H9 (cell line): ENCODE data around the gene PHF12. TPM values are rescaled to one million over a fixed set of nuclear protein-coding genes. Genes with fewer than 3 reads are reported as not detected.

ENCODE experiments used
- DNase-seq: peaks from one replicate; pipeline ENCODE4 v3.0.0-alpha.2; 2017
- H2AFZ ChIP-seq: one replicate; pipeline ENCODE4 v1.6.1; 2013; ENCODE audit warnings: mild to moderate bottlenecking, low read length, control low read depth, moderate library complexity
- H2AK5ac ChIP-seq: 2 replicates; pipeline ENCODE4 v1.6.1; 2013; ENCODE audit warnings: low read length, control low read depth, mixed read lengths; ENCODE audit not compliant: insufficient read length
- H2BK120ac ChIP-seq: one replicate; pipeline ENCODE4 v1.6.1; 2013; ENCODE audit warnings: low read depth, mild to moderate bottlenecking, low read length, control low read depth, inconsistent platforms; ENCODE audit not compliant: poor library complexity, severe bottlenecking
- H2BK12ac ChIP-seq: 2 replicates; pipeline ENCODE4 v1.6.1; 2013; ENCODE audit warnings: low read length, control low read depth, mixed read lengths, low read depth; ENCODE audit not compliant: insufficient read length
- H2BK15ac ChIP-seq: 2 replicates; pipeline ENCODE4 v1.6.1; 2013; ENCODE audit warnings: low read depth, low read length, control low read depth
- H2BK20ac ChIP-seq: one replicate; pipeline ENCODE4 v1.6.1; 2013; ENCODE audit warnings: low read depth, mild to moderate bottlenecking, low read length, control low read depth, inconsistent platforms; ENCODE audit not compliant: poor library complexity, severe bottlenecking
- H2BK5ac ChIP-seq: 2 replicates; pipeline ENCODE4 v1.6.1; 2013; ENCODE audit warnings: low read length, control low read depth, mixed read lengths; ENCODE audit not compliant: insufficient read length
- H3K14ac ChIP-seq: 2 replicates; pipeline ENCODE4 v1.6.1; 2013; ENCODE audit warnings: low read length, control low read depth; ENCODE audit not compliant: insufficient read depth
- H3K18ac ChIP-seq: 2 replicates; pipeline ENCODE4 v1.6.1; 2013; ENCODE audit warnings: low read depth, mild to moderate bottlenecking, mixed read lengths, low read length, control low read depth; ENCODE audit not compliant: insufficient read length
- H3K23ac ChIP-seq: 2 replicates; pipeline ENCODE4 v1.6.1; 2013; ENCODE audit warnings: low read length, control low read depth, mixed read lengths, low read depth; ENCODE audit not compliant: insufficient read length
- H3K23me2 ChIP-seq: 2 replicates; pipeline ENCODE4 v1.6.1; 2013; ENCODE audit warnings: low read depth, mild to moderate bottlenecking, mixed read lengths, low read length, control low read depth; ENCODE audit not compliant: insufficient read length, poor library complexity, severe bottlenecking
- H3K27ac ChIP-seq: 2 replicates; pipeline ENCODE4 v1.5.1; 2013; ENCODE audit warnings: low read length, control low read depth, mixed read lengths, low read depth; ENCODE audit not compliant: insufficient read length
- H3K27me3 ChIP-seq: 2 replicates; pipeline ENCODE4 v1.6.1; 2013; ENCODE audit warnings: low read length, control low read depth, inconsistent platforms; ENCODE audit not compliant: insufficient read depth
- H3K4ac ChIP-seq: 2 replicates; pipeline ENCODE4 v1.6.1; 2013; ENCODE audit warnings: low read depth, mild to moderate bottlenecking, control low read depth, inconsistent platforms, low read length, moderate library complexity
- H3K4me1 ChIP-seq: 2 replicates; pipeline ENCODE4 v1.6.1; 2013; ENCODE audit warnings: low read length, control low read depth, inconsistent platforms; ENCODE audit not compliant: insufficient read depth
- H3K4me2 ChIP-seq: 2 replicates; pipeline ENCODE4 v1.6.1; 2013; ENCODE audit warnings: low read length, control low read depth, mixed read lengths; ENCODE audit not compliant: insufficient read length, insufficient read depth
- H3K56ac ChIP-seq: 2 replicates; pipeline ENCODE4 v1.6.1; 2013; ENCODE audit warnings: low read depth, mild to moderate bottlenecking, mixed read lengths, low read length, control low read depth; ENCODE audit not compliant: insufficient read length
- H3K79me1 ChIP-seq: 2 replicates; pipeline ENCODE4 v1.6.1; 2013; ENCODE audit warnings: low read depth, mild to moderate bottlenecking, moderate library complexity, low read length, control low read depth, inconsistent platforms; ENCODE audit not compliant: insufficient read depth, poor library complexity, severe bottlenecking
- H3K79me2 ChIP-seq: 2 replicates; pipeline ENCODE4 v1.6.1; 2013; ENCODE audit warnings: low read length, control low read depth, inconsistent platforms; ENCODE audit not compliant: insufficient read depth
- H3K9ac ChIP-seq: 2 replicates; pipeline ENCODE4 v1.6.1; 2013; ENCODE audit warnings: low read length, control low read depth, mixed read lengths; ENCODE audit not compliant: insufficient read length; ENCODE audit errors: extremely low read depth
- H3K9me3 ChIP-seq: one replicate; pipeline ENCODE4 v1.6.1; 2013; ENCODE audit warnings: low read depth, low read length, inconsistent platforms; ENCODE audit not compliant: control insufficient read depth
- H3T11ph ChIP-seq: one replicate; pipeline ENCODE4 v1.6.1; 2013; ENCODE audit warnings: mild to moderate bottlenecking, low read length, control low read depth, inconsistent platforms
- H4K20me1 ChIP-seq: one replicate; pipeline ENCODE4 v1.6.1; 2013; ENCODE audit not compliant: control insufficient read depth, insufficient read length, insufficient read depth
- H4K5ac ChIP-seq: 2 replicates; pipeline ENCODE4 v1.6.1; 2013; ENCODE audit warnings: low read depth, mild to moderate bottlenecking, mixed read lengths, low read length, control low read depth; ENCODE audit not compliant: insufficient read length
- H4K8ac ChIP-seq: replicated peaks from 2 replicates; pipeline ENCODE4 v1.6.1; 2013; ENCODE audit warnings: low read length, control low read depth, mixed read lengths, low read depth; ENCODE audit not compliant: insufficient read length
- H4K91ac ChIP-seq: 2 replicates; pipeline ENCODE4 v1.6.1; 2013; ENCODE audit warnings: low read depth, mild to moderate bottlenecking, moderate library complexity, mixed read lengths, low read length, control low read depth; ENCODE audit not compliant: insufficient read length
- H3K27ac Mint-ChIP-seq, 3 experiments: 2 replicates in 2 of 3; 3 replicates in 1 of 3; pipeline ENCODE4 v1.8.0; 2020 to 2021; ENCODE audit warnings: mixed read lengths in 3 of 3, mild to moderate bottlenecking in 1 of 3, moderate library complexity in 1 of 3
- H3K27me3 Mint-ChIP-seq: 2 replicates; pipeline ENCODE4 v1.8.0; 2021; ENCODE audit warnings: low read depth, mild to moderate bottlenecking, moderate library complexity, mixed read lengths
- H3K36me3 Mint-ChIP-seq, 3 experiments: 2 replicates in 2 of 3; 3 replicates in 1 of 3; pipeline ENCODE4 v1.8.0; 2020 to 2021; ENCODE audit warnings: low read depth in 3 of 3, mixed read lengths in 3 of 3; ENCODE audit not compliant: insufficient read depth in 1 of 3
- H3K4me1 Mint-ChIP-seq, 2 experiments: 2 replicates each; pipeline ENCODE4 v1.8.0; 2020; ENCODE audit warnings: mixed read lengths in 2 of 2
- H3K4me3 Mint-ChIP-seq, 2 experiments: 2 replicates in 1 of 2; 3 replicates in 1 of 2; pipeline ENCODE4 v1.8.0; 2020 to 2021; ENCODE audit warnings: mild to moderate bottlenecking in 2 of 2, mixed read lengths in 2 of 2, moderate library complexity in 1 of 2
- H3K9me3 Mint-ChIP-seq, 2 experiments: 2 replicates in 1 of 2; 3 replicates in 1 of 2; pipeline ENCODE4 v1.8.0; 2020; ENCODE audit warnings: mild to moderate bottlenecking in 2 of 2, mixed read lengths in 2 of 2, moderate library complexity in 1 of 2
- WGBS: extraction: QIAGEN DNeasy Blood & Tissue Kit; methylation state at CpG from one replicate; pipeline ENCODE4 v1.1.7; 2013; ENCODE audit warnings: missing lambda C conversion rate, low lambda C conversion rate, mixed read lengths; ENCODE audit not compliant: insufficient read length; ENCODE audit errors: extremely low coverage; 5-methylcytosine and 5-hydroxymethylcytosine counted together
- total RNA-seq: library from RNA; stranded (reverse); gene quantifications from 2 replicates; pipeline ENCODE4 v1.2.1, GENCODE V29; 2021
- TF ChIP-seq, protein P1 (sequence below): fragments of 200-600 bp; sonication (generic); conservative IDR thresholded peaks from 3 replicates; pipeline ENCODE4 v1.8.0; 2021; ENCODE audit warnings: antibody characterized with exemption, mild to moderate bottlenecking

Gene PHF12
- total RNA-seq, 1 experiment from 2014 or later = 62.1 TPM

DNA sequence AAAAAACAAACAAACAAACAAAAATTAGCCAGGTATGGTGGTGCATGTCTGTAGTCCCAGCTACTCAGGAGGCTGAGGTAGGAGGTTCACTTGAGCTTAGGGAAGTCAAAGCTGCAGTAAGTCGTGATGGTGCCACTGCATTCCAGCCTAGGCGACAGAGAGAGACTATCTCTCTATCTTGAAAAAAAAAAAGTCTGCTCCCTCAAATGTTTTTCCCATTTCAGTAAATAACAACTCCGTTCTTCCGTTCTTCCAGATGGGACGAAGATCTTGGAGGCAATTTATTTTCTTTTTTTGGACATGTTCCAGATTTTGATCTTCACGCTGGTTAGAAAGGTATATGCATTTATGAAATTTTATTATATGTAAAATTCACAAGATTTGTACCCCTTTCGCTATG, 77.5 kb downstream of the PHF12 start:
- Histone ChIP-seq H3K27me3 (no peaks in the 10 kb centered on the region), H3K79me1 (no peaks in the 10 kb centered on the region), H3T11ph (no peak overlapping the region), H4K8ac (no peak overlapping the region), H4K20me1 (no peaks in the 10 kb centered on the region), H3K18ac (no peak overlapping the region), H2BK20ac (no peak overlapping the region), H2AFZ (no peak overlapping the region), H3K4me1 (no peaks in the 10 kb centered on the region), H4K5ac (no peak overlapping the region), H2BK15ac (no peak overlapping the region), H3K23ac (no peak overlapping the region), H3K9ac (no peak overlapping the region), H3K79me2 (no peaks in the 10 kb centered on the region), H2BK120ac (no peak overlapping the region), H3K23me2 (no peaks in the 10 kb centered on the region), H3K4me2 (no peak overlapping the region), H3K9me3 (no peaks in the 10 kb centered on the region), H4K91ac (no peak overlapping the region), H2AK5ac (no peak overlapping the region), H3K4ac (no peak overlapping the region), H3K27ac (no peak overlapping the region), H2BK5ac (no peak overlapping the region), H2BK12ac (no peak overlapping the region), H3K14ac (no peak overlapping the region), H3K56ac (no peak overlapping the region)
- TF ChIP-seq, protein P1, sequence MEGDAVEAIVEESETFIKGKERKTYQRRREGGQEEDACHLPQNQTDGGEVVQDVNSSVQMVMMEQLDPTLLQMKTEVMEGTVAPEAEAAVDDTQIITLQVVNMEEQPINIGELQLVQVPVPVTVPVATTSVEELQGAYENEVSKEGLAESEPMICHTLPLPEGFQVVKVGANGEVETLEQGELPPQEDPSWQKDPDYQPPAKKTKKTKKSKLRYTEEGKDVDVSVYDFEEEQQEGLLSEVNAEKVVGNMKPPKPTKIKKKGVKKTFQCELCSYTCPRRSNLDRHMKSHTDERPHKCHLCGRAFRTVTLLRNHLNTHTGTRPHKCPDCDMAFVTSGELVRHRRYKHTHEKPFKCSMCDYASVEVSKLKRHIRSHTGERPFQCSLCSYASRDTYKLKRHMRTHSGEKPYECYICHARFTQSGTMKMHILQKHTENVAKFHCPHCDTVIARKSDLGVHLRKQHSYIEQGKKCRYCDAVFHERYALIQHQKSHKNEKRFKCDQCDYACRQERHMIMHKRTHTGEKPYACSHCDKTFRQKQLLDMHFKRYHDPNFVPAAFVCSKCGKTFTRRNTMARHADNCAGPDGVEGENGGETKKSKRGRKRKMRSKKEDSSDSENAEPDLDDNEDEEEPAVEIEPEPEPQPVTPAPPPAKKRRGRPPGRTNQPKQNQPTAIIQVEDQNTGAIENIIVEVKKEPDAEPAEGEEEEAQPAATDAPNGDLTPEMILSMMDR = no peak
- Mint-ChIP-seq H3K4me1 (peaks cover 0 to 12% of the 10 kb centered on the region in 2 experiments; a peak in 2 of 4 replicates), H3K27me3 (peaks cover 9% of the 10 kb centered on the region), H3K4me3 (no peak overlapping the region; a peak in 1 of 5 replicates), H3K9me3 (peaks cover 4 to 6% of the 10 kb centered on the region in 2 experiments; a peak in 3 of 5 replicates), H3K27ac (no peak overlapping the region), H3K36me3 (peaks cover 8 to 14% (median 13%) of the 10 kb centered on the region in 3 experiments; a peak in 6 of 7 replicates)
- no CpG with 5 or more reads among the region's 7 CpGs for WGBS
- DNase-seq = no peak
